Non-pigmented ciliary epithelial cell (primary cell): Measurements from ENCODE around the gene KIAA1210.

ENCODE experiments used
- DNase-seq: peaks from one replicate; pipeline ENCODE4 v3.0.0-alpha.2; 2010; ENCODE audit warnings: low read depth

Gene KIAA1210

GRCh38 chrX:119127650-119128049 lies at the start of gene KIAA1210:
KIAA1210 (minus strand) TSS chrX:119127812; CDS start chrX:119123642, 4,170 bp downstream.
- no peak for DNase-seq

- no peak for DNase-seq
Observed at GRCh38 chrX:119177278-119177677, 49.7 kb upstream of the KIAA1210 start.

GRCh38 chrX:119174900-119175299 lies 47.3 kb upstream of the KIAA1210 start:
- no peak for DNase-seq

- DNase-seq: no peak
Observed at GRCh38 chrX:119168104-119168503, 40.5 kb upstream of the KIAA1210 start.

- DNase-seq: no peak
Observed at GRCh38 chrX:119158226-119158625, 30.6 kb upstream of the KIAA1210 start.

GRCh38 chrX:119156241-119156640 lies 28.6 kb upstream of the KIAA1210 start:
- no peak for DNase-seq

GRCh38 chrX:119155416-119156035 lies 27.9 kb upstream of the KIAA1210 start:
- DNase-seq: no peak

GRCh38 chrX:119151051-119151380 lies 23.4 kb upstream of the KIAA1210 start:
- DNase-seq: no peak

- no peak for DNase-seq
Observed at GRCh38 chrX:119150163-119151050, 22.8 kb upstream of the KIAA1210 start.

GRCh38 chrX:119147486-119147885 lies 19.9 kb upstream of the KIAA1210 start:
- DNase-seq: no peak

GRCh38 chrX:119145241-119145653 lies 17.6 kb upstream of the KIAA1210 start:
- DNase-seq: no peak

- DNase-seq: no peak
Observed at GRCh38 chrX:119134466-119134865, 6.9 kb upstream of the KIAA1210 start.

- DNase-seq: no peak
Observed at GRCh38 chrX:119132961-119133360, 5.3 kb upstream of the KIAA1210 start.

GRCh38 chrX:119132316-119132715 lies 4.7 kb upstream of the KIAA1210 start:
- no peak for DNase-seq

GRCh38 chrX:119130911-119131310 lies 3.3 kb upstream of the KIAA1210 start:
- DNase-seq: no peak

- DNase-seq: no peak
Observed at GRCh38 chrX:119121341-119121740, 6.3 kb downstream of the KIAA1210 start.

GRCh38 chrX:119118780-119119395 lies 8.7 kb downstream of the KIAA1210 start:
- DNase-seq: no peak

- DNase-seq: no peak
Observed at GRCh38 chrX:119107206-119107605, 20.4 kb downstream of the KIAA1210 start.

GRCh38 chrX:119105826-119106225 lies 21.8 kb downstream of the KIAA1210 start:
- no peak for DNase-seq

- DNase-seq: no peak
Observed at GRCh38 chrX:119101168-119101567, 26.4 kb downstream of the KIAA1210 start.

GRCh38 chrX:119095936-119096335 lies 31.7 kb downstream of the KIAA1210 start:
- DNase-seq: no peak

- DNase-seq: no peak
Observed at GRCh38 chrX:119094819-119095218, 32.8 kb downstream of the KIAA1210 start.
